Esophagus (tissue), 2 donors: Measurements from ENCODE around the gene GHR. TPM values are rescaled to one million over a fixed set of nuclear protein-coding genes. Genes with fewer than 3 reads are reported as not detected.
"Not testable (repeated sequence)": the region's sequence is repeated elsewhere in the genome, so short reads cannot be mapped to it uniquely, and the experiment has no call there.

Experiments
- H3K27ac ChIP-seq, 2 donors: one replicate each; pipeline ENCODE4 v1.5.1; 2013; ENCODE audit warnings: low read depth in 2 of 2, mild to moderate bottlenecking in 2 of 2, inconsistent platforms in 1 of 2, low read length in 1 of 2, moderate library complexity in 1 of 2
- H3K27me3 ChIP-seq, 2 donors: one replicate each; pipeline ENCODE4 v1.6.1; 2013; ENCODE audit warnings: low read length in 2 of 2, control low read depth in 1 of 2, mild to moderate bottlenecking in 1 of 2; ENCODE audit not compliant: insufficient read depth in 2 of 2, control insufficient read depth in 1 of 2
- H3K36me3 ChIP-seq, 2 donors: one replicate each; pipeline ENCODE4 v1.6.1; 2013; ENCODE audit warnings: low read length in 1 of 2; ENCODE audit not compliant: control insufficient read depth in 2 of 2, insufficient read depth in 2 of 2
- H3K4me1 ChIP-seq, 2 donors: one replicate each; pipeline ENCODE4 v1.6.1; 2013; ENCODE audit warnings: low read length in 1 of 2; ENCODE audit not compliant: control insufficient read depth in 2 of 2, insufficient read depth in 2 of 2
- H3K4me3 ChIP-seq, 2 donors: one replicate each; pipeline ENCODE4 v1.5.1; 2013; ENCODE audit warnings: low read length in 2 of 2, mild to moderate bottlenecking in 2 of 2, low read depth in 1 of 2, moderate library complexity in 1 of 2
- H3K9me3 ChIP-seq, 2 donors: one replicate each; pipeline ENCODE4 v1.6.1; 2013; ENCODE audit warnings: mild to moderate bottlenecking in 2 of 2, low read depth in 1 of 2, low read length in 1 of 2, moderate library complexity in 1 of 2; ENCODE audit not compliant: control insufficient read depth in 2 of 2, insufficient read depth in 1 of 2
- WGBS, 2 donors: extraction: QIAGEN DNeasy Blood & Tissue Kit; methylation state at CpG; one replicate each; pipeline ENCODE4 v1.1.7; 2013; 5-methylcytosine and 5-hydroxymethylcytosine counted together
- polyA plus RNA-seq, 2 donors: library from polyadenylated mRNA; stranded (reverse); fragments of 200-250 nt; gene quantifications; one replicate each; pipeline ENCODE4 v1.2.3, GENCODE V29; 2013
- donor health status: healthy with polysubstance abuse.
- donor health status: Bipolar disorder and iron deficiency.

The GHR gene
- polyA plus RNA-seq, 2 donors: 1.2 to 1.6 TPM

DNA sequence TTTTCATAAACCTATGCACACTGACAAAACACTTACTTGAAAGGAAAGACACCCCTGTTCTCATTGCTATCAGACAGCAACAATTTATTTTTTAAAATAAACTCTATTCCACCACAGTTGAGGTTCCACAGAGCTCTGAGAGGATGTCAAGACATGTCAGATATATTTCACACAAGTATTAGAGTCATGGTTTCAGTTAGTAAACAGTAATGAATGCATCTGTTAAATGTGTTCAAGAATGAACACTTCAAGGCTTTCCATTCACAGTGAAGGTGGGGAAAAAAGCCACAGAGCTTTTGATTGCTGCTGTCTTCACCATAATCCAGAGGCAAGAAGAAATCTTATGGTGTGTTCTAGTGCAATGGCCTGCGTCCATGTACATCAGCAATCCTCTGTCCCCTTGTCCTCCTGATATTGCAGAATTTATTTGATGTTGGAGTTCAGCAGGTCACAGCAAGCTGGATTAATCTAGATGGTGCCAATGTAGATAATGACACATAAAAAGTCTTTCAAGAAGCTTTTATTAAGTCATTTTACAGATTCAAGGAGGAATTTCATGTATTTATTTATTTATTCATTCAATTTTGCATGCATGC lies 146.8 kb downstream of the GHR start:
- 91 to 96% methylated on average over 1 of the region's 1 CpG for WGBS, 2 donors
- Histone ChIP-seq H3K27me3 (no peaks in the 10 kb centered on the region), H3K4me3 (no peak overlapping the region)

DNA sequence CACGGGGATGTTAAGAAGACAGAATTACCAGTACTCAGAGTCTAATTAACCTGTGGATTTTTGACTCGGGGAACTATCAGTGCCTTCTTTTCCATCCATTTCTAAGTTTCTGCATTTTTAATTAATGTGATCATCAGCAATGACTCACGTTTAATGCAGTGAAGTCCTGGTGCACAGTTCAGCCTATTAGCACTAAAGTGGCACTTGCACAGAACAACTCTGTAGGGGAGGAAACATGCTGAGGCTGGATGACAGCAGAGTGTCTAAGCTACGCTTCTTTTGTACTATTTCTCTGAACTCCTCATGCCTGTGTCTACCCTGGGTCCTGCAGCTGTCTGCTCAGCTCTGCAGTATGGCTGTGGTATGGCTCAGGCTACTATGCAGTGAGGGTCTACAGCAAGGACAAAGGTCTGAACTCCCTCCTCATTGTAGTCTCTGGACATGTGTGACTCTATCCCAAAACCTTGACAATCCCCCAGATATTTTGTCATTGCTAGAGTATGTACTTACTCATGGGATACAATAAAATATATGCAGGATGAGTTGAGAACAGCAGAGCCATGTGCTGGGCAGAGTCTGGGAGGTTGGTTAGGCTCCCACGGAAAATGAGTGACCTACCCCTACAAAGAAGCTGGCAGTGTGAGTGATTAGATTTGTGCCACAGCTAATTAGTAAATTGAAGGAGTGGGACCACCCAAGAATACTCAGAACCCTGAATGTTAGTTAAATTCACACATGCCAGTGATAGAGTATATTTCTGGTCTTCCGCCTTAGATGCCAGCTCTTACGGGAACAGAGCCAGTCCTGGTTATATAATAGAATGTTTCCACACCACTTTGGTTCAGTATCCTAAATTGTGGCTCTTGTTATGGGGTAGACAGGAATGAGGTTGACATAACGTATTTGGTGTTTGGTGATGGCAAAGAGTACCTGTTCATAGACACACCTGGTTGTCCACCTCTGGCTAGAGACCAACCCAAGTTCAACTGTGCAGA lies 148.0 kb downstream of the GHR start:
- Histone ChIP-seq H3K4me1 (no peaks in the 10 kb centered on the region), H3K36me3 (no peaks in the 10 kb centered on the region), H3K9me3 (no peaks in the 10 kb centered on the region), H3K27ac (no peak overlapping the region), H3K27me3 (no peaks in the 10 kb centered on the region), H3K4me3 (no peak overlapping the region)
- WGBS, 2 donors: 68 to 70% methylated on average over 8 of the region's 8 CpGs

More for the DNA sequence above, 146.8 kb downstream of the GHR start:
- Histone ChIP-seq H3K9me3 (no peaks in the 10 kb centered on the region), H3K36me3 (no peaks in the 10 kb centered on the region), H3K27ac (no peak overlapping the region), H3K4me1 (no peaks in the 10 kb centered on the region)

DNA sequence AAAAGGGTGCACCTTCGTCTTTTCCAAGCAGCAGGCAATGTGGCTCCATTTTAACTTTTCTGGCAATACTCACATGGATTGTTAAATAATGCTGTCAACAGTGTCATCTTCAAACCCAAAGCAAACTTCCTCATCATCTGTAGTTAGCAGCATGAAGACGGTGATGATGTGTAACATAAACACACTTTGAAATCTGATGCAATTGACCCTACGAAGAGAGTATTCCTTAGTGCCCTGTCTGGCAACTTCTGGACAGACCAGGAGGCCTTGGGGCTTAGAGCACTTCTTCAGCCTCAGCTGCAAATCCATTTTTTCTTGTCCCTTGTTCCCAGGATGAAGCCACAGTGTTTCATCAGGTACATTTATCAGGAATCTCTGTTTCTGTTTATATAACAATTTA lies 149.1 kb downstream of the GHR start:
- Histone ChIP-seq H3K27me3 (no peaks in the 10 kb centered on the region), H3K36me3 (no peaks in the 10 kb centered on the region), H3K4me3 (no peak overlapping the region), H3K4me1 (no peaks in the 10 kb centered on the region), H3K9me3 (no peaks in the 10 kb centered on the region), H3K27ac (no peak overlapping the region)
- 89% methylated on average over 3 of the region's 3 CpGs for WGBS, 2 donors

DNA sequence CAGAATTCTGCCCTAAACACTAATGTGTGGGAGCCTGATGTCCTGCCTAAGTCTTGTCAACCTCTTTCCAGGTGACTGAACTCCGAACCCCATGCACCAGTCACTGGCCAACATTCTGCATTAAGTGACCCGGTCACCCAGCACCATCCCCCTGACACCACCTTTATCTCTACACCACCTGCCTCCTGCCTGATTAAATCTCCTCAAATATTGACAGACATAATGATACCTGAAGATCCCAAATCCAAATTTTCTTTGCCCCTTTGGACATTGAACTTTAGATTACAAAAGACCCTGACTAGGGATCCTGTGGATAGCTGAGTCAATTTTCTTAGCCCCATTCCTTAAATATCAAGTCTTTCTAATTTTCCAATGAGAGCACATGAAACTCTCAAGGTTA lies 150.1 kb downstream of the GHR start:
- 82 to 87% methylated on average over 2 of the region's 2 CpGs for WGBS, 2 donors
- no peak overlapping the region for H3K27ac ChIP-seq
- H3K36me3 ChIP-seq: no peaks in the 10 kb centered on the region
- no peaks in the 10 kb centered on the region for H3K4me1 ChIP-seq
- H3K9me3 ChIP-seq: no peaks in the 10 kb centered on the region
- no peak overlapping the region for H3K4me3 ChIP-seq
- no peaks in the 10 kb centered on the region for H3K27me3 ChIP-seq

DNA sequence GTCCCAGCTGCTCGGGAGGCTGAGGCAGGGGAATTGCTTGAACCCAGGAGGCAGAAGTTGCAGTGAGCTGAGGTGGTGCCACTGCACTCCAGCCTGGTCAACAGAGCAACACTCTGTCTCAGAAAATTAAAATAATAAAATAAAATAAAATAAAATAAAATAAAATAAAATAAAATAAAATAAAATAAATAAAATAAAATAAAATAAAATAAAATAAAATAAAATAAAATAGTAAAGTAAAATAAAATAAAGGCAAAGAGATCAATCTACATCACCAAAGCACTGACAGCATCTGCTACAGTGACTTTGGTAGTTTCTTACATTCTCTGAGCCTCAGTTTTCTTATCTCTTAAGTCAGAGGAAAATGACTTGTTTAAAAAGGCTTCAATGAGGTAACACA lies 152.7 kb downstream of the GHR start:
- H3K27me3 ChIP-seq, H3K9me3 ChIP-seq, H3K36me3 ChIP-seq, H3K27ac ChIP-seq, H3K4me1 ChIP-seq, H3K4me3 ChIP-seq: not testable (repeated sequence)
- 90 to 97% methylated on average over 1 of the region's 1 CpG for WGBS, 2 donors

DNA sequence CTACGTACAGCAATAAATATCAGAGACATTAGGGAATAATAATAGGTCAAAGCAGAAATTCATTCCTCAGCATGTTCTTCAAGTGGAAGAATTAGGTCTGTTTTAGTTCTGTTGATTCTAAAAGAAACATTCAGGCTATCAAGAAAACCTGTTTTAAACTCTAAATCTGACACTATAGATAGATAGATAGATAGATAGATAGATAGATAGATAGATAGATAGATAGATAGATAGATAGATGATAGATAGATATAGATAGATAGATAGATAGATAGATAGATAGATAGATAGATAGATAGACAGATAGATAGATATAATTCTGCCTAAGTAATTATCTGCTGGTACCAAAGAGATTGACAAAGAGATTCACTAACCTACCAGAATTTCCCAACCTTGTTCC lies 155.7 kb downstream of the GHR start:
- H3K4me1 ChIP-seq, H3K27me3 ChIP-seq: not testable (repeated sequence)
- WGBS, 2 donors: 91 to 98% methylated on average over 1 of the region's 1 CpG

DNA sequence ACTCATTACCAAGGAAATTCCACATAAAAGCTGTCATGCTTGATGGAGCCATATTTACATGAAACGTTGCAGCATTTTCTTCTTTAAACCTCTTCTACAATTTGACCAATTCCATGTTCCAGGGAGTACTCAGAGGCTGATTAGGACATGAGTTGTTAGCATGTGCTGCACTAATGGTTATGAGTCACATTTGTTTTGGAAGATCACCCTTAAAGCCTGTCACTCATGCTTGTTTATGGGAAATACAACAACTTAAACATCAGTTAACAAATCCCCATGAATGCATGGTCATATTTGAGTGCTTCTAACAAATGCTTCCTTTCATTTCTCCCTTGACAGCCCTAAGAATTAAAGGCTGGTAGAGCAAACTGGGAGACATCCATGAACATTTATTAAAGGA lies 156.1 kb downstream of the GHR start:
- Histone ChIP-seq H3K36me3 (no peaks in the 10 kb centered on the region), H3K27ac (no peak overlapping the region), H3K27me3 (no peaks in the 10 kb centered on the region), H3K9me3 (no peaks in the 10 kb centered on the region), H3K4me3 (no peak overlapping the region), H3K4me1 (peaks cover 0 to 2% of the 10 kb centered on the region in 2 donors)
- 38 to 44% methylated on average over 1 of the region's 1 CpG for WGBS, 2 donors

More for the DNA sequence above, 155.7 kb downstream of the GHR start:
- H3K36me3 ChIP-seq, H3K9me3 ChIP-seq, H3K4me3 ChIP-seq, H3K27ac ChIP-seq: not testable (repeated sequence)

DNA sequence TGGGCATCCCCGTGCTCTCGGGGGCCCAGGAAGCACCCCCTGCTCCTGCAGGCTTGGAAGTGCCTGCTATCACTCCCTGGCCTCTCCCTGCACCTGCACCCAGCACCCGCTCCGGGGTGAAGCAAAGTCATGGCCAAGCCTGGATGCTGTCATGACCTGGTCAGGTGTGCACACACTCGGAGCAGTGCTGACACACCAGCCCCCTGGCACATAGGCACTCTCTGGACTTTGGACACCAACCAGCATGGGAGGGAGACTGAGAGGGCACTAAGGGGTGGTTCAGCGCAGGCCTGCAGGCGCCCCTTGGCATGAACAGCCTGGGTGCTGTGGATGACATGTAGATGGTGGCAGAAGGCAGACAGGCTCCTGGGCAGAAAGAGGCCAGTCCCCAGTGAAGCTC lies 158.6 kb downstream of the GHR start:
- H3K4me3 ChIP-seq: no peak overlapping the region
- no peaks in the 10 kb centered on the region for H3K9me3 ChIP-seq
- no peaks in the 10 kb centered on the region for H3K27me3 ChIP-seq
- peaks cover 0 to 2% of the 10 kb centered on the region in 2 donors for H3K4me1 ChIP-seq
- H3K36me3 ChIP-seq: no peaks in the 10 kb centered on the region
- no peak overlapping the region for H3K27ac ChIP-seq
- 89 to 93% methylated on average over 7 of the region's 7 CpGs for WGBS, 2 donors

DNA sequence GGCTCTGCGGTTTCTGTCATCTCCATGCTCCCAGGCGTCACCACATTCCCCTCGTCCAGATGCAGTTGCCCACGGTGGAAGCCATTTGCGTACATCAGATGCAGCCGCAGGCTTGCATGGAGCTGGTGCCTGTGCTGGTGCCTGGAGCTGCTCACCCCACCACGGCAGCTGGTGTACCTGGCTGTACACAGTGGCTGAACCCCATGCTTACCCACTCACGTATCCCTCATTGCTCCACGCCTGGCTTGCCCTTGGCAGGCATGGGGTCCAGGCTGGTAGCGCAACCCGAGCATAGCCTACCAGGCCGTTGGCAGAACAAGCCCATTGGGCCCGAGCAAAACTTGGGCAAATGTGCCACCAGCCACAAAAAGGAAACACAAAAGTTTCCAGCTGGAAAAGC lies 159.5 kb downstream of the GHR start:
- no peak overlapping the region for H3K27ac ChIP-seq
- H3K27me3 ChIP-seq: no peaks in the 10 kb centered on the region
- no peaks in the 10 kb centered on the region for H3K9me3 ChIP-seq
- 95 to 96% methylated on average over 13 of the region's 13 CpGs for WGBS, 2 donors
- no peaks in the 10 kb centered on the region for H3K36me3 ChIP-seq
- H3K4me1 ChIP-seq: peaks cover 0 to 2% of the 10 kb centered on the region in 2 donors
- H3K4me3 ChIP-seq: no peak overlapping the region
